Hindlimb muscle (tissue), 1 donor: ENCODE measurements around the gene QKI. TPM values are rescaled to one million over a fixed set of nuclear protein-coding genes. Genes with fewer than 3 reads are reported as not detected.
A peak's percentile ranks its signal among the peaks of the same experiment; 100 is the strongest.
"Not testable (repeated sequence)": the region's sequence is repeated elsewhere in the genome, so short reads cannot be mapped to it uniquely, and the experiment has no call there.

ENCODE experiments used
- DNase-seq: peaks from one replicate; pipeline ENCODE4 v3.0.0-alpha.2; 2013
- polyA plus RNA-seq: library from polyadenylated mRNA; unstranded; fragments of 120-200 nt; gene quantifications from one replicate; pipeline ENCODE4 v1.2.1, GENCODE V29; 2013; ENCODE audit not compliant: insufficient read length

The QKI gene
- polyA plus RNA-seq, 1 donor: 230 TPM

- no peak for DNase-seq
These were observed 29.6 kb downstream of the QKI start for GRCh38 chr6:163444077-163444476.

- no peak for DNase-seq
These were observed 32.0 kb downstream of the QKI start for GRCh38 chr6:163446549-163446948.

GRCh38 chr6:163449076-163449475 is 34.6 kb downstream of the QKI start:
- no peak for DNase-seq

GRCh38 chr6:163454425-163454824 is 39.9 kb downstream of the QKI start:
- DNase-seq: no peak

- DNase-seq: no peak
These were observed 41.0 kb downstream of the QKI start for GRCh38 chr6:163455552-163455951.

GRCh38 chr6:163457637-163458561 is 43.4 kb downstream of the QKI start:
- DNase-seq: no peak

- no peak for DNase-seq
These were observed 44.5 kb downstream of the QKI start for GRCh38 chr6:163459007-163459406.

GRCh38 chr6:163459536-163459935 is 45.0 kb downstream of the QKI start:
- DNase-seq: no peak

- DNase-seq: peak; percentile 16
These were observed 45.8 kb downstream of the QKI start for GRCh38 chr6:163460307-163460782.

- DNase-seq: no peak
These were observed 47.2 kb downstream of the QKI start for GRCh38 chr6:163461696-163462095.

GRCh38 chr6:163463180-163463579 is 48.7 kb downstream of the QKI start:
- no peak for DNase-seq

GRCh38 chr6:163463795-163464194 is 49.3 kb downstream of the QKI start:
- DNase-seq: no peak

- DNase-seq: no peak
These were observed 52.4 kb downstream of the QKI start for GRCh38 chr6:163466839-163467390.

- DNase-seq: no peak
These were observed 54.2 kb downstream of the QKI start for GRCh38 chr6:163468738-163469137.

- no peak for DNase-seq
These were observed 55.0 kb downstream of the QKI start for GRCh38 chr6:163469459-163469985.

GRCh38 chr6:163470611-163471010 is 56.1 kb downstream of the QKI start:
- no peak for DNase-seq

GRCh38 chr6:163474581-163474980 is 60.1 kb downstream of the QKI start:
- no peak for DNase-seq

GRCh38 chr6:163476946-163477345 is 62.4 kb downstream of the QKI start:
- DNase-seq: not testable (repeated sequence)

GRCh38 chr6:163483107-163483506 is 68.6 kb downstream of the QKI start:
- DNase-seq: no peak

- no peak for DNase-seq
These were observed 70.9 kb downstream of the QKI start for GRCh38 chr6:163485388-163485851.

GRCh38 chr6:163486821-163487220 is 72.3 kb downstream of the QKI start:
- DNase-seq: no peak

- DNase-seq: no peak
These were observed 73.1 kb downstream of the QKI start for GRCh38 chr6:163487606-163488005.

- DNase-seq: no peak
These were observed 75.1 kb downstream of the QKI start for GRCh38 chr6:163489584-163489983.
